ENCODE measurements around the gene SPIN1. TPM values are rescaled to one million over a fixed set of nuclear protein-coding genes. Genes with fewer than 3 reads are reported as not detected.

Gene SPIN1
- total RNA-seq, 4 donors from 2014 or later, result 55.8 to 388 (median 127) TPM

DNA sequence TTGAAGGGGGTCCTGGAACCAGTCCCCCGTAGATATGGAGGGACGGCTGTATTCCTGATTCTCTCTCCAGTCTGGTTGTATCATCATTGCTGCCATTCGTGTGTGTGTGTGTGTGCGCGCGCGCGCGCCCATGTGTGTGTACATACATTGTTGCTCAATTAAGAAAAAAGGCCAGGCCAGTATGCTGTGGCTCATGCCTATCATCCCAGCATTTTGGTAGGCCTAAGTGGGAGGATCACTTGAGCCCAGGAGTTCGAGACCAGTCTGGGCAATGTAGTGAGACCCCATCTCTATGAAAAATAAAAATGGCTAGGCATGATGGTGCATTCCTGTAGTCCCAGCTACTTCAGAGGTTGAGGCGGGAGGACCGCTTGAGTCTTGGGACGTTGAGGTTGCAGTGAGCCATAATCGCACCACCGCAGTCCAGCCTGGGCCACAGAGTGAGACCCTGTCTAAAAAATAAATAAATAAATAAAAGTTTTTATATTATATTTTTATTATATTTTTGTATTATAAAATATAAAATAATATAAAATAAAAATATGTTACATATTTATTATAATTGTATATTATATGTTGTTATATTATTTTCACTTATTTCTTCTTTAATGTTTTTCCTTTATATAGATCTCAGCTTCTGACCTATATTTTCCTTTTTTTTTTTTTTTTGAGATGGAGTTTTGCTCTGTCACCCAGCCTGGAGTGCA lies 53.2 kb downstream of the SPIN1 start:
- H3K9me3 ChIP-seq, result no peaks in the 10 kb centered on the region

DNA sequence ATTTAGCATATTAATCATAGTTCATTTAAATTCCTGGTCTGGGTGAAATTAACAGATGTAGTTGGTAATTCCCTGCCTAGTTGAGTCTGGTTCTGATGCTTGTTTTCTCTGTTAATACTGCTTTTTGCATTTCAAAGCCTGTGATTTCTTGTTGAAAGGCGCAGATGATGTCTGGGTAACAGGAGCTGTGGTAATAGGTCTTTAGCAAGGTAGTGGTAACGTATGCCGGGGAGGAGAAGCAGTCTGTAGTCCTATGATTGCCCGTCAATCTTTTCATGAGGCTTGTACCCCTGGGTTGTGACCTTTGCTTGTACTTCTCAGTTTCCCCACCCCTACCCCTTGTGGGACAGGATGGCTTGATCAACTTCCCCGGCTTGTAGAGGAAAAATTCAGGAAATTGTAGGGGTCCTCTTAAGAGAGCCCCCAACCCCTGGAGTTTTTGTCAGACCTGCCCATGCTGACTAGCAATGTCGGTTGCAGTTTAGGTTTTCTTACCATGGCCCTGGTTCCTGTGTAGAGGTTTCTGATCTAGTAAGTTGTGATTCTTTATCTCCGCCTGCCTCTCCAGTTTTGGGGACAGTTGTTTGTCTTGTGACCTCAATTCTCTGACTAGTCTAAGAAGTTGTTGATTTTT lies 55.4 kb downstream of the SPIN1 start:
- Histone ChIP-seq H3K27ac (no peak overlapping the region), H3K36me3 (no peaks in the 10 kb centered on the region), H3K27me3 (no peaks in the 10 kb centered on the region), H3K9me3 (no peaks in the 10 kb centered on the region), H3K4me3 (no peak overlapping the region), H3K4me1 (no peaks in the 10 kb centered on the region)
- intact Hi-C loops (cut with DNase I; ENCODE audit: low total_unique reads), result no loop called here
- TF ChIP-seq, protein P1, sequence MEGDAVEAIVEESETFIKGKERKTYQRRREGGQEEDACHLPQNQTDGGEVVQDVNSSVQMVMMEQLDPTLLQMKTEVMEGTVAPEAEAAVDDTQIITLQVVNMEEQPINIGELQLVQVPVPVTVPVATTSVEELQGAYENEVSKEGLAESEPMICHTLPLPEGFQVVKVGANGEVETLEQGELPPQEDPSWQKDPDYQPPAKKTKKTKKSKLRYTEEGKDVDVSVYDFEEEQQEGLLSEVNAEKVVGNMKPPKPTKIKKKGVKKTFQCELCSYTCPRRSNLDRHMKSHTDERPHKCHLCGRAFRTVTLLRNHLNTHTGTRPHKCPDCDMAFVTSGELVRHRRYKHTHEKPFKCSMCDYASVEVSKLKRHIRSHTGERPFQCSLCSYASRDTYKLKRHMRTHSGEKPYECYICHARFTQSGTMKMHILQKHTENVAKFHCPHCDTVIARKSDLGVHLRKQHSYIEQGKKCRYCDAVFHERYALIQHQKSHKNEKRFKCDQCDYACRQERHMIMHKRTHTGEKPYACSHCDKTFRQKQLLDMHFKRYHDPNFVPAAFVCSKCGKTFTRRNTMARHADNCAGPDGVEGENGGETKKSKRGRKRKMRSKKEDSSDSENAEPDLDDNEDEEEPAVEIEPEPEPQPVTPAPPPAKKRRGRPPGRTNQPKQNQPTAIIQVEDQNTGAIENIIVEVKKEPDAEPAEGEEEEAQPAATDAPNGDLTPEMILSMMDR (IDR thresholded peaks at IDR 0.05), result no peak
- TF ChIP-seq POLR2A (IDR thresholded peaks at IDR 0.05), result no peak
- no peak for DNase-seq

More for the DNA sequence above, 53.2 kb downstream of the SPIN1 start:
- intact Hi-C loops (cut with DNase I; ENCODE audit: low total_unique reads), result no loop called here
- TF ChIP-seq, protein P1 (IDR thresholded peaks at IDR 0.05), result no peak
- TF ChIP-seq POLR2A (IDR thresholded peaks at IDR 0.05), result no peak
- Histone ChIP-seq H3K27ac (no peak overlapping the region), H3K27me3 (no peaks in the 10 kb centered on the region), H3K36me3 (no peaks in the 10 kb centered on the region), H3K4me3 (no peak overlapping the region), H3K4me1 (no peaks in the 10 kb centered on the region)
- DNase-seq, result no peak

DNA sequence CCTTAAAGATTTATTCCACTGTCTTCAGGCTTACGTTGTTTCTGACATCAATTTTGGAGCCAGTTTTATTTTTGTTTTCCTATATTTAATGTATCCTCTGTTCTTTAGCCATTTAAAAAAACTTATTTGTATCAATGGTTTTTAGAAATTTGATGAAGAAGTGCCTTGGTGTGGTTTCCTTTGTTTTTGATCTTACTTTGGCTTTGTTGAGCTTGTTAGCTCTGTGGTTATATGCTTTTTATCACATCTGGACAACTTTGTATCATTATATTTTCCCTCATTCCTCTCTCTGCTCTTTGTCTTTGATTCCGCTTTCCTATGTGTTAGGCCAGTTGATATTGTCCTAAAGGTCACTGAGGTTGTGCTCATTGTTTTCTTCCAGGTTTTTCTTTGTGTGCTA lies 58.5 kb downstream of the SPIN1 start:
- TF ChIP-seq POLR2A (IDR thresholded peaks at IDR 0.05), result no peak
- TF ChIP-seq, protein P1 (IDR thresholded peaks at IDR 0.05), result no peak
- Histone ChIP-seq H3K27me3 (no peaks in the 10 kb centered on the region), H3K4me3 (no peak overlapping the region), H3K9me3 (no peaks in the 10 kb centered on the region), H3K4me1 (no peaks in the 10 kb centered on the region), H3K36me3 (no peaks in the 10 kb centered on the region), H3K27ac (no peak overlapping the region)
- intact Hi-C loops (cut with DNase I; ENCODE audit: low total_unique reads), result no loop called here
- DNase-seq, result no peak

DNA sequence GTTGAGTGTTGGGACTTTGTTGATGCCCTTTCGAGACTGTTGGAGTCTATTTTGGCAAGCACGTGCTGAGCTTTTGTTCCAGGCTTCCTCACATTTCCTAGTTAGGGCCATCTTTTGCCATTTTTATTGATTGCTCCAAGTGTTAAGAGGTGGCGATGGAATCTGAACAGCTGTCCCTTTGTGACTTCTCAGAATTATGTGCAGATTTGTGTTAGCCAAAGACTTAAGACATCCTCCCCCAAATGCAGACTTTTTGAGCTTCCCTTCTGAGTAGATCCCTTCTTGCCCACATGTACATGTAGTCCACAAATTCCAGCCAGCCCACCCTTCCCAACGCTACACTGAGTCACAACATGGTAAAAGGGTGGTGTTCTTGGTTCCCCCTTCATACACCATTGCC lies 59.2 kb downstream of the SPIN1 start:
- Histone ChIP-seq H3K36me3 (no peaks in the 10 kb centered on the region), H3K27ac (no peak overlapping the region), H3K4me1 (no peaks in the 10 kb centered on the region), H3K4me3 (no peak overlapping the region), H3K9me3 (no peaks in the 10 kb centered on the region), H3K27me3 (no peaks in the 10 kb centered on the region)
- intact Hi-C loops (cut with DNase I; ENCODE audit: low total_unique reads), result no loop called here
- TF ChIP-seq, protein P1 (IDR thresholded peaks at IDR 0.05), result no peak
- TF ChIP-seq POLR2A (IDR thresholded peaks at IDR 0.05), result no peak
- no peak for DNase-seq

DNA sequence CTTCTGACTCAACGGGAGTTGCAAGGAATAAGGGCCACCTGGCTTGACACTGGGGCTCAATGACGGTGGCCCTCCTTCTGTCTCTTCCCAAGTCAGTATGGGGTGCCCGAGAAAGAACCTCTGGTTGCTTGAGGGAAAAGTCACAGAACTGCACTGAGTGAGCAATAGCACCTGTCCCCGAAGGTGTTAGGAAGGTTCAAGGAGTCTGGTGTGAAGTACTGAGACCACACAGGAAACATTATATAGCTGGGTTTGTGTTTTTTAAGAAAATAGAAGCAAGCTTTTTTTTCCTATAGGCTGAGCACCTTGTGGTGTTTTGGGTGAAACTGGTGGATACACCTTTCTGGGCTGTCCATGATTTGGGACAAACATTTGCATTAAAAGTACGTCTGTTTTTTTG lies 62.9 kb downstream of the SPIN1 start:
- Histone ChIP-seq H3K4me1 (no peaks in the 10 kb centered on the region), H3K27ac (no peak overlapping the region), H3K36me3 (no peaks in the 10 kb centered on the region), H3K27me3 (no peaks in the 10 kb centered on the region), H3K4me3 (no peak overlapping the region), H3K9me3 (no peaks in the 10 kb centered on the region)
- intact Hi-C loops (cut with DNase I; ENCODE audit: low total_unique reads), result no loop called here
- TF ChIP-seq, protein P1 (IDR thresholded peaks at IDR 0.05), result no peak
- no peak for TF ChIP-seq POLR2A (IDR thresholded peaks at IDR 0.05)
- DNase-seq, result no peak
